Spleen (tissue), 11 donors: ENCODE data around the gene TMC7. TPM values are rescaled to one million over a fixed set of nuclear protein-coding genes. Genes with fewer than 3 reads are reported as not detected.

Source experiments
- DNase-seq: peaks from one replicate; pipeline ENCODE4 v3.0.0-alpha.2; 2020
- H3K27ac ChIP-seq, 8 donors: fragments of 200-600 bp; sonication (generic) in 7 of 8; 1 replicate in 4 of 8; 2 replicates in 4 of 8; pipeline versions ENCODE4 v1.5.0 to v1.8.0; 2016 to 2021; ENCODE audit warnings: inconsistent platforms in 4 of 8, mild to moderate bottlenecking in 4 of 8, moderate library complexity in 1 of 8
- H3K27me3 ChIP-seq, 7 donors: fragments of 200-600 bp; sonication (generic) in 6 of 7; replicated peaks in 1 of 7; 1 replicate in 4 of 7; 2 replicates in 3 of 7; pipeline versions ENCODE4 v1.5.0 to v1.8.0; 2016 to 2021; ENCODE audit warnings: inconsistent platforms in 3 of 7, mild to moderate bottlenecking in 1 of 7
- H3K36me3 ChIP-seq, 6 donors: fragments of 200-600 bp; sonication (generic) in 5 of 6; 1 replicate in 4 of 6; 2 replicates in 2 of 6; pipeline versions ENCODE4 v1.5.0 to v1.8.0; 2016 to 2021; ENCODE audit warnings: inconsistent platforms in 2 of 6
- H3K4me1 ChIP-seq, 6 donors: fragments of 200-600 bp; sonication (generic) in 5 of 6; 1 replicate in 3 of 6; 2 replicates in 3 of 6; pipeline versions ENCODE4 v1.5.0 to v1.8.0; 2016 to 2021; ENCODE audit warnings: inconsistent platforms in 3 of 6
- H3K4me3 ChIP-seq, 8 donors: fragments of 200-600 bp; sonication (generic) in 7 of 8; 1 replicate in 4 of 8; 2 replicates in 4 of 8; pipeline versions ENCODE4 v1.5.0 to v1.8.0; 2016 to 2021; ENCODE audit warnings: inconsistent platforms in 4 of 8, mild to moderate bottlenecking in 4 of 8, moderate library complexity in 2 of 8
- H3K9me3 ChIP-seq, 8 donors: fragments of 200-600 bp; sonication (generic) in 7 of 8; 1 replicate in 4 of 8; 2 replicates in 4 of 8; pipeline versions ENCODE4 v1.5.0 to v1.8.0; 2016 to 2021; ENCODE audit warnings: inconsistent platforms in 4 of 8
- CTCF ChIP-seq, 11 experiments: fragments of 200-600 bp in 7 of 11; fragments of 450-650 bp in 4 of 11; sonication (generic) in 4 of 11; IDR thresholded peaks in 8 of 11; conservative IDR thresholded peaks in 3 of 11; 1 replicate in 7 of 11; 2 replicates in 4 of 11; pipeline versions ENCODE4 v1.4.0 to v1.8.0; 2016 to 2021; ENCODE audit warnings: antibody characterized with exemption in 11 of 11, inconsistent platforms in 4 of 11, mild to moderate bottlenecking in 1 of 11
- POLR2A ChIP-seq, 3 donors: fragments of 450-650 bp; IDR thresholded peaks; one replicate each; pipeline ENCODE4 v1.5.1; 2017; ENCODE audit warnings: antibody characterized with exemption in 3 of 3, mild to moderate bottlenecking in 1 of 3
- POLR2AphosphoS5 ChIP-seq, 3 donors: sonication (generic); formaldehyde crosslinking; IDR thresholded peaks; one replicate each; pipeline ENCODE4 v1.5.1; 2017; ENCODE audit warnings: antibody characterized with exemption in 3 of 3
- WGBS, 5 donors: extraction: QIAGEN DNeasy Blood & Tissue Kit in 3 of 5; methylation state at CpG; one replicate each; pipeline versions ENCODE4 v1.1.5 to v1.1.7; 2013 to 2018; 5-methylcytosine and 5-hydroxymethylcytosine counted together
- intact Hi-C: fragments of 100-400 bp; cut with DNase I; formaldehyde crosslinking; loops from one replicate; pipeline ENCODE4 v1.15.0; 2023; ENCODE audit warnings: low total_unique reads
- polyA plus RNA-seq, 3 donors: library from polyadenylated mRNA; stranded (reverse); fragments of 200-250 nt; gene quantifications; one replicate each; pipeline ENCODE4 v1.2.1, GENCODE V29; 2013
- total RNA-seq, 7 donors: library from RNA; depleted of rRNA in 3 of 7; stranded (reverse); fragments of >200 nt in 3 of 7; fragmentation: NEBNext Ultra II Directional in 4 of 7; extraction: Animal tissue kit (Norgen Biotek cat#: 25700) in 4 of 7; gene quantifications; one replicate each; pipeline versions ENCODE4 v1.1.0 to v1.2.1, GENCODE V29; 2016 to 2021
- donor health status: healthy with polysubstance abuse.
- donor health status: DM: no; HTN: no; CAD: no; lungs with moderate emphysema.
- donor health status: DM: no; HTN: no; CAD: no.
- donor health status: Bipolar disorder and iron deficiency.
- donor health status: healthy.
- donor health status: DM: no; HTN: no; CAD: no.
- donor health status: DM: yes; HTN: yes; CAD: no.

TMC7 gene
- total and polyA plus RNA-seq, 10 donors = 0.15 to 0.60 (median 0.37) TPM

GRCh38 chr16:18941471-18941870 is 42.3 kb upstream of the TMC7 start:
- intact Hi-C loops = no loop called here
- Histone ChIP-seq H3K36me3 (no peaks in the 10 kb centered on the region), H3K9me3 (no peaks in the 10 kb centered on the region), H3K27ac (no peak overlapping the region), H3K4me1 (peaks cover 0 to 11% (median 6%) of the 10 kb centered on the region in 6 donors), H3K4me3 (no peak overlapping the region), H3K27me3 (no peaks in the 10 kb centered on the region)
- no peak for TF ChIP-seq CTCF (IDR thresholded peaks at IDR 0.05 in 8 of 11, conservative IDR thresholded peaks at IDR 0.05 in 3 of 11)
- no peak for TF ChIP-seq POLR2AphosphoS5 (IDR thresholded peaks at IDR 0.05)
- no peak for TF ChIP-seq POLR2A (IDR thresholded peaks at IDR 0.05)
- no peak for DNase-seq

GRCh38 chr16:18942061-18942460 is 41.7 kb upstream of the TMC7 start:
- TF ChIP-seq POLR2A (IDR thresholded peaks at IDR 0.05) (no peak), POLR2AphosphoS5 (IDR thresholded peaks at IDR 0.05) (no peak), CTCF (IDR thresholded peaks at IDR 0.05 in 8 of 11, conservative IDR thresholded peaks at IDR 0.05 in 3 of 11) (no peak)
- Histone ChIP-seq H3K36me3 (no peaks in the 10 kb centered on the region), H3K27me3 (no peaks in the 10 kb centered on the region), H3K4me1 (peaks cover 0 to 14% (median 8%) of the 10 kb centered on the region in 6 donors), H3K9me3 (no peaks in the 10 kb centered on the region), H3K4me3 (no peak overlapping the region), H3K27ac (no peak overlapping the region)
- 64 to 76% (median 70%) methylated on average over 1 of the region's 1 CpG for WGBS, 5 donors
- intact Hi-C loops = no loop called here
- no peak for DNase-seq

GRCh38 chr16:18943414-18943813 is 40.3 kb upstream of the TMC7 start:
- Histone ChIP-seq H3K27ac (no peak overlapping the region), H3K36me3 (no peaks in the 10 kb centered on the region), H3K4me3 (no peak overlapping the region), H3K9me3 (no peaks in the 10 kb centered on the region), H3K27me3 (no peaks in the 10 kb centered on the region), H3K4me1 (peaks cover 0 to 14% (median 8%) of the 10 kb centered on the region in 6 donors)
- intact Hi-C loops = no loop called here
- TF ChIP-seq POLR2A (IDR thresholded peaks at IDR 0.05) (no peak), POLR2AphosphoS5 (IDR thresholded peaks at IDR 0.05) (no peak), CTCF (IDR thresholded peaks at IDR 0.05 in 8 of 11, conservative IDR thresholded peaks at IDR 0.05 in 3 of 11) (no peak)
- 90 to 93% (median 92%) methylated on average over 7 of the region's 7 CpGs for WGBS, 5 donors
- DNase-seq = no peak

GRCh38 chr16:18945233-18945632 is 38.5 kb upstream of the TMC7 start:
- 82 to 90% (median 89%) methylated on average over 7 of the region's 7 CpGs for WGBS, 5 donors
- intact Hi-C loops = no loop called here

More at GRCh38 chr16:18945233-18945632, 38.5 kb upstream of the TMC7 start:
- no peak for TF ChIP-seq POLR2AphosphoS5 (IDR thresholded peaks at IDR 0.05)
- TF ChIP-seq POLR2A (IDR thresholded peaks at IDR 0.05) = no peak
- TF ChIP-seq CTCF (IDR thresholded peaks at IDR 0.05 in 8 of 11, conservative IDR thresholded peaks at IDR 0.05 in 3 of 11) = no peak
- no peaks in the 10 kb centered on the region for H3K9me3 ChIP-seq
- no peaks in the 10 kb centered on the region for H3K36me3 ChIP-seq
- no peak for DNase-seq
- H3K4me1 ChIP-seq = peaks cover 0 to 14% (median 8%) of the 10 kb centered on the region in 6 donors
- no peak overlapping the region for H3K4me3 ChIP-seq
- peak overlapping the region in 1 of 8 donors; percentile 70 for H3K27ac ChIP-seq
- no peaks in the 10 kb centered on the region for H3K27me3 ChIP-seq
